Spleen (tissue), 13 donors: Measurements from ENCODE around the gene OR2T11. TPM values are rescaled to one million over a fixed set of nuclear protein-coding genes. Genes with fewer than 3 reads are reported as not detected.
"Not testable (repeated sequence)": the region's sequence is repeated elsewhere in the genome, so short reads cannot be mapped to it uniquely, and the experiment has no call there.

Source experiments
- DNase-seq: peaks from one replicate; pipeline ENCODE4 v3.0.0-alpha.2; 2020
- H3K27ac ChIP-seq, 8 donors: fragments of 200-600 bp; sonication (generic) in 7 of 8; 1 replicate in 4 of 8; 2 replicates in 4 of 8; pipeline versions ENCODE4 v1.5.0 to v1.8.0; 2016 to 2021; ENCODE audit warnings: inconsistent platforms in 4 of 8, mild to moderate bottlenecking in 4 of 8, moderate library complexity in 1 of 8
- H3K27me3 ChIP-seq, 7 donors: fragments of 200-600 bp; sonication (generic) in 6 of 7; replicated peaks in 1 of 7; 1 replicate in 4 of 7; 2 replicates in 3 of 7; pipeline versions ENCODE4 v1.5.0 to v1.8.0; 2016 to 2021; ENCODE audit warnings: inconsistent platforms in 3 of 7, mild to moderate bottlenecking in 1 of 7
- H3K36me3 ChIP-seq, 6 donors: fragments of 200-600 bp; sonication (generic) in 5 of 6; 1 replicate in 4 of 6; 2 replicates in 2 of 6; pipeline versions ENCODE4 v1.5.0 to v1.8.0; 2016 to 2021; ENCODE audit warnings: inconsistent platforms in 2 of 6
- H3K4me1 ChIP-seq, 6 donors: fragments of 200-600 bp; sonication (generic) in 5 of 6; 1 replicate in 3 of 6; 2 replicates in 3 of 6; pipeline versions ENCODE4 v1.5.0 to v1.8.0; 2016 to 2021; ENCODE audit warnings: inconsistent platforms in 3 of 6
- H3K4me3 ChIP-seq, 8 donors: fragments of 200-600 bp; sonication (generic) in 7 of 8; 1 replicate in 4 of 8; 2 replicates in 4 of 8; pipeline versions ENCODE4 v1.5.0 to v1.8.0; 2016 to 2021; ENCODE audit warnings: inconsistent platforms in 4 of 8, mild to moderate bottlenecking in 4 of 8, moderate library complexity in 2 of 8
- H3K9me3 ChIP-seq, 8 donors: fragments of 200-600 bp; sonication (generic) in 7 of 8; 1 replicate in 4 of 8; 2 replicates in 4 of 8; pipeline versions ENCODE4 v1.5.0 to v1.8.0; 2016 to 2021; ENCODE audit warnings: inconsistent platforms in 4 of 8
- CTCF ChIP-seq, 11 experiments: fragments of 200-600 bp in 7 of 11; fragments of 450-650 bp in 4 of 11; sonication (generic) in 4 of 11; IDR thresholded peaks in 8 of 11; conservative IDR thresholded peaks in 3 of 11; 1 replicate in 7 of 11; 2 replicates in 4 of 11; pipeline versions ENCODE4 v1.4.0 to v1.8.0; 2016 to 2021; ENCODE audit warnings: antibody characterized with exemption in 11 of 11, inconsistent platforms in 4 of 11, mild to moderate bottlenecking in 1 of 11
- POLR2A ChIP-seq, 3 donors: fragments of 450-650 bp; IDR thresholded peaks; one replicate each; pipeline ENCODE4 v1.5.1; 2017; ENCODE audit warnings: antibody characterized with exemption in 3 of 3, mild to moderate bottlenecking in 1 of 3
- POLR2AphosphoS5 ChIP-seq, 3 donors: sonication (generic); formaldehyde crosslinking; IDR thresholded peaks; one replicate each; pipeline ENCODE4 v1.5.1; 2017; ENCODE audit warnings: antibody characterized with exemption in 3 of 3
- WGBS, 5 donors: extraction: QIAGEN DNeasy Blood & Tissue Kit in 3 of 5; methylation state at CpG; one replicate each; pipeline versions ENCODE4 v1.1.5 to v1.1.7; 2013 to 2018; 5-methylcytosine and 5-hydroxymethylcytosine counted together
- intact Hi-C: fragments of 100-400 bp; cut with DNase I; formaldehyde crosslinking; loops from one replicate; pipeline ENCODE4 v1.15.0; 2023; ENCODE audit warnings: low total_unique reads
- long read RNA-seq, 2 donors: transcript quantifications; one replicate each; lab custom pipeline, GENCODE V29; 2026
- polyA plus RNA-seq, 3 donors: library from polyadenylated mRNA; stranded (reverse); fragments of 200-250 nt; gene quantifications; one replicate each; pipeline ENCODE4 v1.2.1, GENCODE V29; 2013
- total RNA-seq, 7 donors: library from RNA; depleted of rRNA in 3 of 7; stranded (reverse); fragments of >200 nt in 3 of 7; fragmentation: NEBNext Ultra II Directional in 4 of 7; extraction: Animal tissue kit (Norgen Biotek cat#: 25700) in 4 of 7; gene quantifications; one replicate each; pipeline versions ENCODE4 v1.1.0 to v1.2.1, GENCODE V29; 2016 to 2021
- donor health status: healthy with polysubstance abuse.
- donor health status: DM: no; HTN: no; CAD: no; lungs with moderate emphysema.
- donor health status: DM: no; HTN: no; CAD: no.
- donor health status: Bipolar disorder and iron deficiency.
- donor health status: healthy.
- donor health status: DM: no; HTN: no; CAD: no.
- donor health status: DM: yes; HTN: yes; CAD: no.

OR2T11 gene
- 1 to 10 TPM in 4 of 7 donors, under 1 TPM in 2, not detected in 1; 0.21 to 3.6 (median 1.3) TPM for total RNA-seq
- under 1 TPM in 2 of 3 donors, not detected in 1; 0.02 to 0.06 TPM for polyA plus RNA-seq
- long read RNA-seq, donor 1 = 0 reads
- long read RNA-seq, donor 2 = 0 reads

- H3K4me3 ChIP-seq, H3K36me3 ChIP-seq, H3K4me1 ChIP-seq, DNase-seq, H3K27me3 ChIP-seq, H3K27ac ChIP-seq, H3K9me3 ChIP-seq, intact Hi-C loops: not testable (repeated sequence)
- no CpG with 5 or more reads among the region's 2 CpGs for WGBS, 5 donors
These were observed at the start of gene OR2T11 for GRCh38 chr1:248634991-248635390. TSS of gene OR2T11 (minus strand) at chr1:248635091. CDS start at chr1:248627128, 7,963 bp downstream.

GRCh38 chr1:248681651-248682050, 46.8 kb upstream of the OR2T11 start:
- 83 to 93% (median 87%) methylated on average over 8 of the region's 8 CpGs for WGBS, 5 donors
- DNase-seq = no peak
- H3K27ac ChIP-seq = no peak overlapping the region
- no peaks in the 10 kb centered on the region for H3K4me1 ChIP-seq
- no peak overlapping the region for H3K4me3 ChIP-seq
- TF ChIP-seq POLR2A (IDR thresholded peaks at IDR 0.05) (no peak), CTCF (IDR thresholded peaks at IDR 0.05 in 8 of 11, conservative IDR thresholded peaks at IDR 0.05 in 3 of 11) (no peak), POLR2AphosphoS5 (IDR thresholded peaks at IDR 0.05) (no peak)
- intact Hi-C loops = no loop called here
- no peaks in the 10 kb centered on the region for H3K36me3 ChIP-seq
- H3K9me3 ChIP-seq = no peaks in the 10 kb centered on the region
- no peaks in the 10 kb centered on the region for H3K27me3 ChIP-seq

- TF ChIP-seq CTCF (IDR thresholded peaks at IDR 0.05 in 8 of 11, conservative IDR thresholded peaks at IDR 0.05 in 3 of 11) = no peak
- no peak for TF ChIP-seq POLR2A (IDR thresholded peaks at IDR 0.05)
- no peak for TF ChIP-seq POLR2AphosphoS5 (IDR thresholded peaks at IDR 0.05)
- 67 to 85% (median 81%) methylated on average over 1 of the region's 1 CpG for WGBS, 5 donors
- intact Hi-C loops = no loop called here
These were observed 35.1 kb upstream of the OR2T11 start for GRCh38 chr1:248670003-248670402.

GRCh38 chr1:248663453-248664328, 28.8 kb upstream of the OR2T11 start:
- peak overlapping the region in 4 of 8 donors; percentile 37 to 69 (median 56) for H3K27ac ChIP-seq
- intact Hi-C loops, H3K27me3 ChIP-seq, DNase-seq, H3K4me3 ChIP-seq, H3K9me3 ChIP-seq, H3K36me3 ChIP-seq, H3K4me1 ChIP-seq: not testable (repeated sequence)
- 53 to 61% (median 58%) methylated on average over 5 of the region's 5 CpGs for WGBS, 5 donors

More at GRCh38 chr1:248670003-248670402, 35.1 kb upstream of the OR2T11 start:
- no peak overlapping the region for H3K4me3 ChIP-seq
- H3K9me3 ChIP-seq = peaks cover 0 to 32% (median 13%) of the 10 kb centered on the region in 8 donors
- H3K27ac ChIP-seq = no peak overlapping the region
- peaks cover 0 to 6% (median 0%) of the 10 kb centered on the region in 7 donors for H3K27me3 ChIP-seq
- no peak for DNase-seq
- H3K4me1 ChIP-seq = no peaks in the 10 kb centered on the region
- no peaks in the 10 kb centered on the region for H3K36me3 ChIP-seq

- H3K27ac ChIP-seq, H3K36me3 ChIP-seq, intact Hi-C loops, H3K27me3 ChIP-seq, H3K4me1 ChIP-seq, DNase-seq, H3K4me3 ChIP-seq, H3K9me3 ChIP-seq: not testable (repeated sequence)
- 69 to 88% (median 81%) methylated on average over 1 to 6 of the region's 6 CpGs for WGBS, 5 donors
These were observed 21.9 kb upstream of the OR2T11 start for GRCh38 chr1:248656797-248657196.

- H3K4me3 ChIP-seq, H3K27ac ChIP-seq, H3K36me3 ChIP-seq, H3K9me3 ChIP-seq, H3K4me1 ChIP-seq, H3K27me3 ChIP-seq, intact Hi-C loops, DNase-seq: not testable (repeated sequence)
- WGBS, 5 donors = 80 to 82% methylated on average over 1 to 2 of the region's 3 CpGs; no CpG with 5 or more reads in 3 of the 5 donors
These were observed 20.5 kb upstream of the OR2T11 start, which contains the start of gene OR2T27 for GRCh38 chr1:248655354-248655753. TSS of gene OR2T27 (minus strand) at chr1:248655528. CDS start at chr1:248650884, 4,644 bp downstream.

- WGBS, 5 donors = no CpG with 5 or more reads among the region's 1 CpG
- H3K4me1 ChIP-seq, H3K36me3 ChIP-seq, H3K27me3 ChIP-seq, DNase-seq, H3K4me3 ChIP-seq, intact Hi-C loops, H3K27ac ChIP-seq, H3K9me3 ChIP-seq: not testable (repeated sequence)
These were observed 14.1 kb upstream of the OR2T11 start for GRCh38 chr1:248648770-248649536.

GRCh38 chr1:248645178-248645577, 10.3 kb upstream of the OR2T11 start, which contains the start of gene OR2T35:
TSS of gene OR2T35 (minus strand) at chr1:248645278. CDS start at chr1:248639258, 6,020 bp downstream.
- H3K36me3 ChIP-seq, DNase-seq, H3K27ac ChIP-seq, H3K4me1 ChIP-seq, intact Hi-C loops, H3K9me3 ChIP-seq, H3K4me3 ChIP-seq, H3K27me3 ChIP-seq: not testable (repeated sequence)
- 71 to 100% (median 81%) methylated on average over 1 to 3 of the region's 3 CpGs; no CpG with 5 or more reads in 1 of the 5 donors for WGBS, 5 donors
